CD4-positive, alpha-beta T cell treated with Interleukin-6 at 100 ng/mL for 8 hours (primary cell): ENCODE results near the gene PPP1R12A.
"Not testable (repeated sequence)": the region's sequence is repeated elsewhere in the genome, so short reads cannot be mapped to it uniquely, and the experiment has no call there.

Experiments used
- DNase-seq: peaks from one replicate; pipeline ENCODE4 v3.0.0-alpha.2; 2020; ENCODE audit warnings: mixed read lengths, low spot score

PPP1R12A gene

GRCh38 chr12:79935021-79935623, at the start of gene PPP1R12A:
Gene PPP1R12A (minus strand): TSS chr12:79935097. CDS start chr12:79934931, 166 bp downstream.
- DNase-seq: peak; percentile 94

GRCh38 chr12:79983986-79984620, 49.2 kb upstream of the PPP1R12A start:
- DNase-seq: no peak

DNA sequence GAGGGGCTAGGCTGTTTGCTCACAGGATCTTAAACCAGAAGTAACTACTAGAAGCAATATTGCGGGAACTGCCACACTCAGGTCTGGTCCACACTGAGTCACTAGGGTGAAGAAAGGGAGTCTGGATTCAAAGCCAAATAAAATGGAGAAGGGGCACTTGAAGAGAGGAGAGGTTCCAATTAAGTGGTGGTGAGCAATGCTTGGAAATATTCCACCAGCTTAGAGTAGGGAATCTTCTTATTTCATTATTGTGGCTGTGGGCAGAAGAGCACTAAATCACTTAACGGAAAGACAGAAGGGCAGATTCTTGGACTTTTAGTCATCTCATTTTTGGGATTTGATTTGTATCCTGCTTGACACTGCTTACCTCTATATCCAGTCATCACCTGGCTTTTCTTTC, 48.6 kb upstream of the PPP1R12A start:
- DNase-seq: no peak

DNA sequence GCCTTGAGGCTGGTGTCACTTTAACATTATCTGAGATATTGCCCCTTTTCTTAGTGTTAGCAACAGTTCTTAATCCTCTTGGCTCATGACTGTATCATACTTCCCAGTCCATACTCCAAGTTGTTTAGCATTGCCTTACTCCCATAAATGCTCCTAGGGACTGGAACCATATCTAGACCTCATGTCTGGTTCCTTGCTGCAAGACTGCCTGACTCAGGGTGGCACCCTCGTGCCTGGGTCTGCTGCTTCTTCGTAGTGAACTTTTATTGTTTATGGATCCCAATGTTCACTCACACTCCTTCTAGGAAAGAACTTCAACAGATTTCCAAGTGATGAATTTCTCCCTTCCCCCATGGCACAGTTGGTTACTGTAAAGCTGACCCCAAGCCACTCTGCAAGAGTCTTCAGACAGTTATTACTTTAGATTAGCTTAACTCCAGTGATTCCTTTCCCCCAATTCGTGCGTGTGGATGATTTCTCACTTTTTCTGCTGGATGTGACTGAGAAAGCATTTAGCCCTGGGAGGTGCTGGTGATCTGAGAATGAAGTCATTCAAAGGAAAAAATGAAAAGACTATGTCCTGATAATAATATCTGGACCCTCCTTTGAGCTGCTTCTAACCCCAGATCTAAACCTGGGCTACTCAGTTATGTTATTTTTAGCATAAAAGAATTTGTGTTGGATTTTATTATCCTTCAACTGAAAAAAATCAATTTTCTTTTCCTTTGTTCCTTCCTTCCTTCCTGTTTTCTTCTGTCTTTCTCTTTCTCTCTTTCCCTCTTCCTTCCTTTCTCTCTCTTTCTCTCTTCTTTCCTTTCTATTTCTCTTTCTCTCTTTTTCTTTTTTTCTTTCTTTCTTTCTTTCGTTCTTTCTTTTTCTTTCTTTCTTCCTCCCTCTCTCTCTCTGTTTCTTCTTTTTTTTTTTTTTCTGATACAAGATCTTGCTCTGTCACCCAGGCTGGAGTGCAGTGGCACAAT, 47.5 kb upstream of the PPP1R12A start:
- no peak for DNase-seq

DNA sequence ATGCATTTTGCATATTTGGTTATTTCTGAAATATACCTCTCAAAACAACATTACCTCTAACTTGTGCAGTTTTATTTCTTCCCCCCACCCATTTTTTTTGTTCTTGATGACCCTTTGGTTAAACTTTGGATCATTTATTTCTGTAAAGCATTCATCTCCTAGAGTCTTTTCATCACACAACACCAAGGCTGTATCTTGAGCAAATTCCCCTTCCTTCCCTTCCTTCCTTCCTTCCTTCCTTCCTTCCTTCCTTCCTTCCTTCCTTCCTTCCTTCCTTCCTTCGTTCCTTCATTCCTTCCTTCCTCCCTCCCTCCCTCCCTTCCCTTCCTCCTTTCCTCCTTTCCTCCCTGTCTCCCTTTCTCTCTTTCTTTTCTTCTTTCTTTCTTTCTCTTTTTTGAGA, 43.8 kb upstream of the PPP1R12A start:
- DNase-seq: no peak

DNA sequence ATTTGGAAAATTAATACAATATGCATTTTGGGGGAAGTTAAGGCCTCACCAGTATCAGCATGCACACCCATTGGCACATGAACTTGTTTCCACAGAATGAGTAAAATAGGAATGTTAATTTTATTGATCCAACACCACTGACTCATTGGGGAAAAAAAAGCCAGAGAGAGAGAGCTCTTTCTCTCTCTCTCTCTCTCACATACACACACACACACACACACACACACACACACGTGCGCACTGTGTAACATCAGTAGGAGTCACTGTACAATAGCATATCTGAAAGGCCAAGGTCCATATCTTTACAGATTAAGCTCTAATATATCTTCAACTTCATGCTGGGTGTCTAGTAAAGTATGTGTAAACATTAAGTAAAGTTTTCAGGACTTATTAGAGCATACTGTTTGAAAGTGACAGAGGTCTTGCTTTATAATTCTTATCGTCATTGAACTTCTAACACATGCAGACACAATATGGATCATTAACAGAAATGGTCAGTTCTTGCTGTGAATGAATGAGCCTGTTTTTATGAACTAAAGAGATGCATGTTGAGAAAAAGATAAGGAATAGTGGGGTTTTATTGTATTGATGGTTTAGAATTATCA, 43.1 kb upstream of the PPP1R12A start:
- not testable (repeated sequence) for DNase-seq

DNA sequence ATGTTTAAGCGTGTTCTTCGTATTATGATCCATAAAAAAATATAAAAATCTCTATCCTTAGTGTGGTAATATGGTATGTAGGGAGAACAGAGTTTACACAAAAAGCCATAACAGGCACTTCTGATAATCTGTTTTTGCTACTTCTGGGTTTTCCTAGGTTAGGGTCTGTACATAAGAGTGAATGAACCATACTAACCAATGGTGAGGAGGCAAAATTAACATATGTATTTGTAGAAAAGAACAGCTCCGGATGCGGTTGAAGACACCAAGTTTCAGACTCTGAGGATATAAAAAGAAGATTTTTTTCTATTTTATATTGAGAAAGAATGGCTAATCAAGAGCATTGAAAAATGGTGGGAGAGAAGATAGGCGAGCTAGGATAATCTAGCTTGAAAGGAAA, 40.2 kb upstream of the PPP1R12A start:
- DNase-seq: no peak

DNA sequence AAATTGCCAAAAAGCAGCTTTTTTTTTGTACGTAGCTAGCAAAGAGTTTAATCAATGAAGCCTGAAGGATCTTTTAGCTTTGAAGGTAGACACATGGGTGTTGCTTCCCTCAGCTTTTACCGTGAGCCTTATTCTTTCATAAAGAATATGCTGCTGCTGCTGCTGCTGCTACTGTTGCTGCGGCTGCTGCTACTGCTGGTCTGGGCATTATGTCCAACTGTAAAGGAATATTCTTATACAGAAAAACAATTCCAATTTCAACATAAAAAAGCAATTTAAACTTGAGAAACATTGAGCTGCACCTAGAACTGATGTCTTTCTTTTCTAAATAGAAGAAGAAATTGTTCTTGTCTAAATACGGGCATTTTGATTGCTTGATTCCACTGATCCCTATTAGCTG, 38.9 kb upstream of the PPP1R12A start:
- DNase-seq: no peak

DNA sequence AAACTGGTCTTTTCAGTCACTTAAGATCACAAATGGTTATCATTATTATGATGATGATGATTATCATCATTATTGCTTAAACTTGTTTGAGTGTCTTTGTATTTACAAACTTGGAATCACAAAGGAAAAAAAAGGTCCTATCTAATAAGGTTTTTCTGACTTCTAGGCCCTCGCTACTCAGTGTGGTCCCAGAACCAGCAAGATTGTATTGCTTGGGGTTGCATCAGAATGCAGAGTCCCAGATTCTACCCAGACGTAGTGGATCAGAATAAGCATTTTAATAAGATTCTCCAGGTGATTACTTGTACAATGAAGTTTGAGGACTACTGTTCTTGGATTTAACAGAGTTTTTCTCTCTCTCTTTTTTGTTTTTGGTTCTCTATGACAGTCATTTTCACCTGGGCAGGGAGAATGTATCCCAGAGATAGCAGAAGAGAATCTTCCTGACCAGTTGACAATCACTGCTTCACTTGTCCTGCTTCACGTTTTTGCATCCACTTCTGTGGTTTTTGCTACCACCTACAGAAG, 29.3 kb upstream of the PPP1R12A start:
- no peak for DNase-seq

- no peak for DNase-seq
These were observed 26.5 kb upstream of the PPP1R12A start for GRCh38 chr12:79961411-79961810.

DNA sequence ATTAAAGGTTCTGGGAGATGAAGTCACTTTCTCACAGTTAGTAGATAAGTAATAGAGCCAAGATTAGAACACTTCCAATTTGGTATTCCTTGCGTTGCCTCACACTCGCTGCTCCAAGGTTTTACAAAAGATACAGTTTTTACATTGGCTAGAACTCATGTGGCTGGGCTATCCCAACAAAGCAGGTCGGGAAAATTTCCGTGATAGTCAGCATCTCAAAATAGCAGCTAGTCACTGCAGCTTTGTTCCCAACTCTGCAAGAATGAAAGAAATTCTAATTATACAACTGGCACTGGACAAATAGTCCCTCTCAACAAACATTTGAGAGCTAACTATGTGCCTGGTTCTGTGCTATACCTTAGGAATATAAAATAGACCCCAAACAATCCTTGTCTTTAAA, 24.6 kb upstream of the PPP1R12A start:
- no peak for DNase-seq

DNA sequence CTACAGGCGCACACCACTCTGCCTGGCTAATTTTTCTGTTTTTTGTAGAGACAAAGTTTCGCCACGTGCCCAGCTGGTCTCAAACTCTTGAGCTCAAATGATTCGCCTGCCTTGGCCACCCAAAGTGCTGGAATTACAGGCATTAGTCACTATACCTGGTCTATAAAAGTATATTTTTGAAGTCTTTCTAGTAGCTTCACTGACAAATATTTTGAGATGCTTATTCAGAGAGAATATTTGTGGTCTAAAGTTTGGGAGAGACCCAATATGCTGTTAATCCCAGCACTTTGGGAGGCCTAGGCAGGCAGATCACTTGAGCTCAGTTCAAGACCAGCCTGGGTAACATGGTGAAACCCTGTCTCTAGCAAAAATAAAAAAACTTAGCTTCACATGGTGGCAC, 22.0 kb upstream of the PPP1R12A start:
- DNase-seq: no peak

GRCh38 chr12:79955561-79955960, 20.7 kb upstream of the PPP1R12A start:
- no peak for DNase-seq

- no peak for DNase-seq
These were observed 19.2 kb upstream of the PPP1R12A start for GRCh38 chr12:79954037-79954610.

DNA sequence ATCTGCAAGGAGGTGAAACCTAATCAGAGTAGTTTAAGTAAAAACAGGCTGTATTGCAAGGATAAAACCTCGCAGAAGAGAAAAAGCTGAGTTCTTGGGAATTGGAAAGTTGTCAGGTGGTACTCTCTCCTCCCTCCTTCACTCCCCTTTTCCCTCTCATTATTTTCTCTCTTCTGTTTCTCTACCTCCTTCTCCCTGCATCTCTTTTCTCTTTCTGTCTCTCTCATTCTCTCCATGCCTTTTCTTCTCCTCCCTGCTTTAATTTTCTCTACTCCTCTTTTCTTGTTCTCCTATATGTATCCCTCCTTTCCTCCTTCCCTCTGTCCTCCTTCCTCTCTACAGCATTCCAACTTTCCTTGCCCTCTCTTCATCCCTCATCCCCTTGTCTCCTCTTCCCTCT, 14.2 kb upstream of the PPP1R12A start:
- no peak for DNase-seq

- no peak for DNase-seq
These were observed 10.5 kb upstream of the PPP1R12A start for GRCh38 chr12:79945433-79945832.

DNA sequence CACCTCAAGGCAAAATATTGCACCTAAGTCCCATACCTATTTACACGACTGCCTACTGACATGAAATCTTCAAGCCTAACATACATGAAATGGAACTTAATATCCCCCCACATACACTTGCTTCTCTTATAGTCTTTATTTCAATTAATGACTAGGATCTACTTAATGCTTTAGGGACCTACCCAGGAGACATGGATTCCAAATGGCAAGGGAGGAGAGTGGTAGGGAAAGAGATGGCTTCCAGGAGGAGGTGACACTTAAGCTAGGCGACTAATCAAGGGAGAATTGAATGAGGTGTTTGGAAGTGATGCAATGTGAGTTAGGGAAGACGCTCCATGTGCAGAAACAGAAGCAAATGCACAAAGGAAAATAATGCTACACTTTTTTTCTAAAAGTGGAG, 9.7 kb upstream of the PPP1R12A start:
- DNase-seq: no peak

- not testable (repeated sequence) for DNase-seq
These were observed 7.9 kb upstream of the PPP1R12A start for GRCh38 chr12:79942846-79943245.

DNA sequence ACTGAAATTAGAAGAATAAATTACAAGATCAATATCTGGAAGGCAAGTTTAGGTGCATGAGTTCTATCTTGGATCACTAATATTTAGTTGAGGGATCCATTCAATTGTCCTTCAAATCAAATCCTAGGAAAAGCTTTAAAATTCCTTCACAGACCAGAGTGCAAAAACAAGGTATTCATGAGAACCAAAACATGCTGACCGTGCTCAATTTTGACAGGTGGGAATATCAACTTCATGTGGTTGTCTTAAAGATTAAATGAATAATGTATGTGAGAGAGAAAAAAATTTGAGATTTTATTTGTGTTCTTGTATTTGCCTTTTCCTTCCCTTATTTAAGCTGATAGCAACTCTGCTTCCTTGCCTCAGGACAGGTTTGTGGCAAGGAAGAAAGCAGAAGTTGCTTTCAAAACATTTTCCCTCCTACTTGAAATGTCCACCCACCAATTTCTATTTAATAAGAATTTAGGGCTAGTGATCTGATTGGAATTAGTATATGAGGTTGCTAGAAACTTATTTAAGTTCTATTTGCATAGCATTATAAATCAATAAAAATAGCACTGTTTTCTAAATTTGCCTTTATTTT, 4.9 kb upstream of the PPP1R12A start:
- no peak for DNase-seq

GRCh38 chr12:79938843-79939242, 3.9 kb upstream of the PPP1R12A start:
- no peak for DNase-seq

GRCh38 chr12:79936670-79937069, 1.8 kb upstream of the PPP1R12A start:
- no peak for DNase-seq
